MM.1S (cell line): Measurements from ENCODE around the gene PTPRB.

Experiments
- DNase-seq: peaks from one replicate; pipeline ENCODE4 v3.0.0-alpha.2; 2015
- H2AFZ ChIP-seq: fragments of 300-600 bp; sonication (generic); 2 replicates; pipeline ENCODE4 v1.6.0; 2016; ENCODE audit warnings: antibody characterized with exemption, low read length
- H3F3A ChIP-seq: fragments of 300-600 bp; sonication (generic); 2 replicates; pipeline ENCODE4 v1.6.1; 2016; ENCODE audit warnings: mild to moderate bottlenecking, antibody characterized with exemption, low read length, moderate library complexity, mixed read lengths; ENCODE audit not compliant: insufficient read depth
- H3K27ac ChIP-seq: fragments of 300-600 bp; sonication (generic); 2 replicates; pipeline ENCODE4 v1.5.1; 2016; ENCODE audit warnings: mild to moderate bottlenecking, low read length
- H3K27me3 ChIP-seq: fragments of 300-600 bp; sonication (generic); replicated peaks from 2 replicates; pipeline ENCODE4 v1.6.0; 2016; ENCODE audit warnings: low read length; ENCODE audit not compliant: insufficient read depth
- H3K36me3 ChIP-seq: fragments of 300-600 bp; sonication (generic); replicated peaks from 2 replicates; pipeline ENCODE4 v1.6.1; 2016; ENCODE audit warnings: mild to moderate bottlenecking, low read length, mixed read lengths; ENCODE audit not compliant: insufficient read depth
- H3K4me1 ChIP-seq: fragments of 300-600 bp; sonication (generic); 2 replicates; pipeline ENCODE4 v1.6.1; 2016; ENCODE audit warnings: low read length, mixed read lengths
- H3K4me2 ChIP-seq: fragments of 300-600 bp; sonication (generic); 2 replicates; pipeline ENCODE4 v1.6.0; 2016; ENCODE audit warnings: low read depth, low read length
- H3K4me3 ChIP-seq: fragments of 300-600 bp; sonication (generic); 2 replicates; pipeline ENCODE4 v1.5.1; 2016; ENCODE audit warnings: low read length, mixed read lengths
- H3K79me2 ChIP-seq: fragments of 300-600 bp; sonication (generic); 2 replicates; pipeline ENCODE4 v1.6.1; 2016; ENCODE audit warnings: mixed run types, low read length, mixed read lengths
- H3K9ac ChIP-seq: fragments of 300-600 bp; sonication (generic); 2 replicates; pipeline ENCODE4 v1.6.1; 2016; ENCODE audit warnings: low read length, mixed read lengths
- H3K9me2 ChIP-seq: fragments of 300-600 bp; sonication (generic); replicated peaks from 2 replicates; pipeline ENCODE4 v1.6.1; 2016; ENCODE audit warnings: mild to moderate bottlenecking, low read length, mixed read lengths; ENCODE audit not compliant: insufficient read depth
- H3K9me3 ChIP-seq: fragments of 300-600 bp; sonication (generic); replicated peaks from 2 replicates; pipeline ENCODE4 v1.6.1; 2016; ENCODE audit warnings: mild to moderate bottlenecking, low read length, mixed read lengths; ENCODE audit not compliant: insufficient read depth
- H4K20me1 ChIP-seq: fragments of 300-600 bp; sonication (generic); 2 replicates; pipeline ENCODE4 v1.6.1; 2016; ENCODE audit warnings: mild to moderate bottlenecking, low read length, moderate library complexity, mixed read lengths; ENCODE audit not compliant: insufficient read depth
- EZH2 ChIP-seq: fragments of 300-600 bp; sonication (generic); optimal IDR thresholded peaks from 2 replicates; pipeline ENCODE3; 2017; ENCODE audit warnings: low read depth, mild to moderate bottlenecking, antibody characterized with exemption, low read length, mixed read lengths
- EZH2phosphoT487 ChIP-seq: fragments of 300-600 bp; sonication (generic); IDR thresholded peaks from 2 replicates; pipeline ENCODE4 v1.6.1; 2018; ENCODE audit warnings: antibody characterized with exemption, low read length
- TF ChIP-seq, protein P1 (sequence below): fragments of 300-600 bp; sonication (generic); IDR thresholded peaks from 2 replicates; pipeline ENCODE4 v1.5.1; 2016; ENCODE audit warnings: antibody characterized with exemption, low read length, mixed read lengths

PTPRB gene

DNA sequence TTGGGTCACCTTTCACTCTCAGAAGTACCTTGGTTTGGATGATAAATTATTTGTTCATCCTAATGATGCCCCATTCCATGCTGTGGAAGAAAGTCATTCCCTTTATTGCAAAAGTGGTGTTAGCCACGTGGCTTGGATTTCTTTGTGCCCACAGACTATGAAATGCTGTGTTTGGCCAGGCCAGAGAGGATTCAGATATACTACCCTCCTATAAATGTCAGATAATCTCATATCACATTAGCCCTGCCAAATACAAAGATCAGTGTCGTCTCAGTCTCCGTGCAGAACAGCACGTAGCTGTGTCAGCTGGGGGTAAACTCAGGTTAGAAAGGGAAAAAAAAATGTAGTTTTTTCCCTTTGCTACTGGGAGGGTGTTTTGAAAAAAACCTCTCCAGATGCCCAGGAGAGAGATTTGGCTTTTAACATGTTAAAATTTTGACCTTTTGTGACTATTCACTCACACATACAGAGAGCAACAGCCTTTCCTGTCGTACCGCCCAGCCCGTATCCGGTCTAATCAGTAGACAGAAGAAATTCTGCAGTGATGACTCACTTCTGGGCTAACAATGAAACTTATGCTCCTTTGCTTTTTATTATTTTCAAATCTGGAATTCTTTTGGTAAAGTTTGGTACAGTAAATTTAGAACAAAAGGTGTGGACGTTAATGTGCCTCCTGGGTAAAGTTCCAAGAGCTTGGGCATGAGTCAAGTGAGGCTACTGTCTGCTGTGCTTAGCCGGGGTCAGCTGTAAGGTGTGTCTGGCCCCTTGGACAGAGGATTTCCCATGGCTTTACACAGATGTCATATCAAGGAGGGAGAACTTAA lies 8.5 kb upstream of the PTPRB start:
- Histone ChIP-seq H3K9me2 (no peaks in the 10 kb centered on the region), H3K4me1 (0 out of 2 replicates have a peak, but pooled peaks cover 11% of the 10 kb centered on the region), H3K9me3 (no peaks in the 10 kb centered on the region), H4K20me1 (no peaks in the 10 kb centered on the region), H3K27ac (peak overlapping the region; percentile 16; the same call in 1 of the 2 replicates), H2AFZ (no peak overlapping the region), H3K36me3 (no peaks in the 10 kb centered on the region), H3F3A (no peaks in the 10 kb centered on the region), H3K4me2 (0 out of 2 replicates have a peak overlapping the region, but pooled peaks have one; percentile 2), H3K27me3 (no peaks in the 10 kb centered on the region), H3K4me3 (no peak overlapping the region), H3K79me2 (no peaks in the 10 kb centered on the region), H3K9ac (no peak overlapping the region)
- peak; percentile 27 for DNase-seq
- TF ChIP-seq EZH2 (no peak), EZH2phosphoT487 (no peak)
- TF ChIP-seq, protein P1, sequence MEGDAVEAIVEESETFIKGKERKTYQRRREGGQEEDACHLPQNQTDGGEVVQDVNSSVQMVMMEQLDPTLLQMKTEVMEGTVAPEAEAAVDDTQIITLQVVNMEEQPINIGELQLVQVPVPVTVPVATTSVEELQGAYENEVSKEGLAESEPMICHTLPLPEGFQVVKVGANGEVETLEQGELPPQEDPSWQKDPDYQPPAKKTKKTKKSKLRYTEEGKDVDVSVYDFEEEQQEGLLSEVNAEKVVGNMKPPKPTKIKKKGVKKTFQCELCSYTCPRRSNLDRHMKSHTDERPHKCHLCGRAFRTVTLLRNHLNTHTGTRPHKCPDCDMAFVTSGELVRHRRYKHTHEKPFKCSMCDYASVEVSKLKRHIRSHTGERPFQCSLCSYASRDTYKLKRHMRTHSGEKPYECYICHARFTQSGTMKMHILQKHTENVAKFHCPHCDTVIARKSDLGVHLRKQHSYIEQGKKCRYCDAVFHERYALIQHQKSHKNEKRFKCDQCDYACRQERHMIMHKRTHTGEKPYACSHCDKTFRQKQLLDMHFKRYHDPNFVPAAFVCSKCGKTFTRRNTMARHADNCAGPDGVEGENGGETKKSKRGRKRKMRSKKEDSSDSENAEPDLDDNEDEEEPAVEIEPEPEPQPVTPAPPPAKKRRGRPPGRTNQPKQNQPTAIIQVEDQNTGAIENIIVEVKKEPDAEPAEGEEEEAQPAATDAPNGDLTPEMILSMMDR, result no peak

DNA sequence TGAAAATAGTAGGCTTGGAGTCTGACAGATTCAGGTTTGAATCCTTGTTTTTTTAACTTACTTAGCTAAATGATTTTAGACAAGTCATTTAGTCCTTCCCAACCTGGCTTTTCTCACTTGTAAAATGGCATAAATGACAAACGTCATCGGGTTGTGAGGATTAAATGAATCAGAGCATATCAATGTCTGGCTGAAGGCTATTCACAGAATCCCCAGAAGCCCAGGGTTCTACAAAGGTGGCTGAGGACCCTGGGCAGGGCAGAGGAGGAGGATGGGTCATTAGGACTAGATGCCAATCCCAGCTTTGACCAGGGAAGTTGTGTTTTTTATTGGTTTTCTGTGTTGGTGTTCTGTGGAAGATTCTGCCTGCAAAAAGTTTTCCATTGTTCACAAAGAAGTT lies 7.6 kb upstream of the PTPRB start:
- Histone ChIP-seq H3K4me3 (no peak overlapping the region), H3K9ac (no peak overlapping the region), H3F3A (no peaks in the 10 kb centered on the region), H2AFZ (no peak overlapping the region), H3K36me3 (no peaks in the 10 kb centered on the region), H3K79me2 (no peaks in the 10 kb centered on the region), H3K27me3 (no peaks in the 10 kb centered on the region), H3K4me2 (no peak overlapping the region), H3K27ac (no peak overlapping the region), H3K9me3 (no peaks in the 10 kb centered on the region), H3K4me1 (0 out of 2 replicates have a peak, but pooled peaks cover 11% of the 10 kb centered on the region), H3K9me2 (no peaks in the 10 kb centered on the region), H4K20me1 (no peaks in the 10 kb centered on the region)
- no peak for TF ChIP-seq EZH2phosphoT487
- TF ChIP-seq, protein P1, result no peak
- TF ChIP-seq EZH2, result no peak
- no peak for DNase-seq

DNA sequence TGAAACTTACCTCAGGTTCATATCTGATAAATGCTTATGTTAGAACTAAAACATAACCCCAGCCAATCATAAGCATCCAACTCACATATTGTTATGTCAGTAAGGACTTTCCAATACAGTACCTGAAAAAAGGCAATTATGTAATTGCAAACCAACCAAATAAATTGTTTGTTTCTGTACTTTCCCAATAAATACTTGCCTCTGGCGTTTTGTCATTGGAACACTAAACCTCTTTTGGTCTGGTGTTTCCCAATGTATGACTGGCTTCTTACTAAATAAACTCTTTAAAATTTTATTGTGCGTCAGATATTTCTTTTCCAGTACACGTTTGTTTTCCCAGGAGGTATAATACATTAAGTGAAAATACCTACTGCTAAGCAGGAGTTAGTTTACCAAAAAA lies 6.7 kb upstream of the PTPRB start:
- H3K27me3 ChIP-seq, result no peaks in the 10 kb centered on the region
- no peaks in the 10 kb centered on the region for H3F3A ChIP-seq
- no peaks in the 10 kb centered on the region for H3K36me3 ChIP-seq
- H3K4me2 ChIP-seq, result no peak overlapping the region
- H3K9me3 ChIP-seq, result no peaks in the 10 kb centered on the region
- H3K9ac ChIP-seq, result no peak overlapping the region
- H2AFZ ChIP-seq, result no peak overlapping the region
- no peaks in the 10 kb centered on the region for H4K20me1 ChIP-seq
- no peaks in the 10 kb centered on the region for H3K79me2 ChIP-seq
- TF ChIP-seq, protein P1, result no peak
- TF ChIP-seq EZH2phosphoT487 (no peak), EZH2 (no peak)
- no peaks in the 10 kb centered on the region for H3K9me2 ChIP-seq
- no peak overlapping the region for H3K4me3 ChIP-seq
- no peak overlapping the region for H3K27ac ChIP-seq
- peak; percentile 16 for DNase-seq
- 0 out of 2 replicates have a peak, but pooled peaks cover 11% of the 10 kb centered on the region for H3K4me1 ChIP-seq
